ENCODE results near the gene MYO5B.

The MYO5B gene

DNA sequence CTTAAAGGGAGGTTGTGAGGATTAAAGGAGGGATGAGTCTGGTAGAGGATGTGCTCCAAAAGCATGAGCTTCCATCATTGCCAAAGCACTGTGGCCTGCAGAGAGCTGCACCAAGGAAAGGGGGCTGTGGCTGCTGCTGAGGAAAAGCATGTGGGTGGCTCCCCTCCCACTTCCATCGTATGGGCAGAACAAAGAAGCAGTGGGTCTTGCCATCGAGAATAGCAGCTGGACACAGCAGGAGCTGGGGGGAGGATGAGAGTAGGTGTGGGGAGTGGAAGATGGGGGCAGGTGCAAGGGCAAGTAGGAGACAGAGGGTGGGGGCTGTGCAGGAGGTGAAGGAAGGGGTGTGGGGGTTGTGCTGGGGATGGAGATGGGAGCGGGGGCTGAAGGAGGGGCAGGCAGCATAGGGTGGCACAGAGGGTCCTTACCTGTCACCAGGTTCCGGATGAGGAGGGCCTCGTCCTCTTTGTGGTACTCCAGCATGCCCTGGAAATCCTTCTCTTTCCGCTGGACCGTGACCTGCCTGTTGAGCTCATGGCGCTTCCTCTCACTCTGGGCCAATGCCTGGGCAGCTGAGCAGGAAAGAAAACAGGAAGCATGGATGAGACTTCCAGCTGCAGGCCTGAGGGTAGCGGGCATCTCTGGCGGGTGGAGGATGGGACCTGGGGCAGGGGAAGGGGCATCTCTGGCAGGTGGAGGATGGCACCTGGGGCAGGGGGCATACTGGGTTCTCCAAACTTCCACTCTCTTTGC is 348.1 kb downstream of the MYO5B start:
- no peak overlapping the region for H3K27ac ChIP-seq
- TF ChIP-seq, protein P1, sequence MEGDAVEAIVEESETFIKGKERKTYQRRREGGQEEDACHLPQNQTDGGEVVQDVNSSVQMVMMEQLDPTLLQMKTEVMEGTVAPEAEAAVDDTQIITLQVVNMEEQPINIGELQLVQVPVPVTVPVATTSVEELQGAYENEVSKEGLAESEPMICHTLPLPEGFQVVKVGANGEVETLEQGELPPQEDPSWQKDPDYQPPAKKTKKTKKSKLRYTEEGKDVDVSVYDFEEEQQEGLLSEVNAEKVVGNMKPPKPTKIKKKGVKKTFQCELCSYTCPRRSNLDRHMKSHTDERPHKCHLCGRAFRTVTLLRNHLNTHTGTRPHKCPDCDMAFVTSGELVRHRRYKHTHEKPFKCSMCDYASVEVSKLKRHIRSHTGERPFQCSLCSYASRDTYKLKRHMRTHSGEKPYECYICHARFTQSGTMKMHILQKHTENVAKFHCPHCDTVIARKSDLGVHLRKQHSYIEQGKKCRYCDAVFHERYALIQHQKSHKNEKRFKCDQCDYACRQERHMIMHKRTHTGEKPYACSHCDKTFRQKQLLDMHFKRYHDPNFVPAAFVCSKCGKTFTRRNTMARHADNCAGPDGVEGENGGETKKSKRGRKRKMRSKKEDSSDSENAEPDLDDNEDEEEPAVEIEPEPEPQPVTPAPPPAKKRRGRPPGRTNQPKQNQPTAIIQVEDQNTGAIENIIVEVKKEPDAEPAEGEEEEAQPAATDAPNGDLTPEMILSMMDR (IDR thresholded peaks at IDR 0.05), result no peak
- no peak for TF ChIP-seq ZFX (IDR thresholded peaks at IDR 0.05; ENCODE audit: borderline replicate concordance)

DNA sequence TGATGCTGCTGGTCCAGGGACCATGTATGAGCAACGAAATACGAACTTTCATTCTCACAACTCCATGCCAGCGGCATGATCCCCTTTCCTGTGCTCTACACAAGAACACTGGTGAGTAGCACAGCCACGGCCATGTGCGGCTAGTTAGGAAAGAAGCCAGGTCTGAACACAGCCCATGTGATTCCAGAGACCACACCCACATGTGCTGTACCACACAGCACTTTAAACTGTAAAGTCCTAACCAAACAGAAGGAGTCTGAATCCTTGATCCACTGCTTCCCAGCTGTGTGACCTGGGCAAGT is 348.6 kb downstream of the MYO5B start:
- no peak overlapping the region for H3K27ac ChIP-seq
- TF ChIP-seq, protein P1 (IDR thresholded peaks at IDR 0.05), result no peak
- no peak for TF ChIP-seq ZFX (IDR thresholded peaks at IDR 0.05; ENCODE audit: borderline replicate concordance)

GRCh38 chr18:49845629-49846360 is 349.2 kb downstream of the MYO5B start:
- TF ChIP-seq ZFX (IDR thresholded peaks at IDR 0.05; ENCODE audit: borderline replicate concordance), result no peak
- TF ChIP-seq, protein P1 (IDR thresholded peaks at IDR 0.05), result no peak
- H3K27ac ChIP-seq, result no peak overlapping the region

DNA sequence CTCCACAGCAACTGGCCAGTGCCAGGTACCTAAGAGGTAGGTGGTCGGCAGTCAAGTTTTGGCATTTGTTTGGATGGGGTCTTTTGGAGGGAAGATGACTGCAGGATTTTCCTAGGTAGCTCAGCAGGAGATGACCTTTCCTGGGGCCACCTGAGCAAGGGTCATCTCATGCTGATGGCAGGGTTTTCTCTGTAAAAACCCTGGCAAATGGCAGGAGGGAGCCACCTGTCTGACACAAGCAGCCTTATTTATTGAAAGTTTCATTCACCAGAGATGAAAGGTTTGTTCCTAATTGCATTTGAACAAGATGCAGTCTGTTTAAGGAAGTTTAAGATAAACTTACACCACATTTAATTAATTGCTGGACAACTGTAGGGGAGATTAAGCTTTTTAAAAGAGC is 350.0 kb downstream of the MYO5B start:
- TF ChIP-seq, protein P1 (IDR thresholded peaks at IDR 0.05), result no peak
- TF ChIP-seq ZFX (IDR thresholded peaks at IDR 0.05; ENCODE audit: borderline replicate concordance), result no peak
- no peak overlapping the region for H3K27ac ChIP-seq

DNA sequence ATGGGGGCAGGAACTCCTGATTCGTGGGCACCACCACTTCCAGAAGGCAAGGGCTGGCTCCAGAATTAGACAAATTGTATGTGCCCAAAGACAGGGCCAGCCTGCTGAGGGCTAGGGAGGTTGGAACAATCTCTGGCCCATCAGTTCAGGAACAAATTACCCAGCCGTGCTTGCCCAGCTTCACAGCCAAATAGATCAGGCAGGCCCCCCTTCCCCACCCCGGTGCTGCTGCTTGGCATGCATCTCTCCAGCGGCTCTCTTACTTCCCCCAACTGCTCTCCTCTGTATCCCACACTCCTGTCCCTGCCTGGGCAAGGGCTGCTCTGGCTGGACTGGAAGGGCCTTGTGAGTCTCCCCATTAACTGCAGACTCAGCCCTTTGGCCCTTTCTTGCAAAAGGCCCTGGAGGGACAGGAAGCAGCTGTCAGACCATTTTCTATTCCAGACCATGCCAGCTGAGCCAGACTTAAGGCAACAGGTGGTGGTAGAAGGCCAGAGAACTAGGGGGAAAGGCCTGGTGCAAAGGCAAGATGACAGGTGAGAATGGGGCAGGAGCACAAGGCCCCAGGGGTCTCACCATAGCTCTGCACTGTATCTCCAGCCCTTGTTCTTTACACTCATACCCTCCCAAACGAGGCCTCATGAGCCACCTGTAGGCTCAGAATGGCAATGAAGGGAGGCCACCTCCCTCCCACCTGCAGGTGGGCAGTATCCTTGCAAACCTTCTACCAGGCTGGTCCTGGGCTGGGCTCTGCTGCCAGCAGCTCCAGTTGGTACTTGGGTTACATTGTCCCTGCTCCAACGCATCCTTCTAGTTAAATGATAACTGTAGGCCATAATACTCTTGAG is 350.9 kb downstream of the MYO5B start:
- TF ChIP-seq, protein P1 (IDR thresholded peaks at IDR 0.05), result no peak
- no peak for TF ChIP-seq ZFX (IDR thresholded peaks at IDR 0.05; ENCODE audit: borderline replicate concordance)
- H3K27ac ChIP-seq, result no peak overlapping the region

- no peak overlapping the region for H3K27ac ChIP-seq
- TF ChIP-seq ZFX (IDR thresholded peaks at IDR 0.05; ENCODE audit: borderline replicate concordance), result no peak
- TF ChIP-seq, protein P1 (IDR thresholded peaks at IDR 0.05), result no peak
Observed at GRCh38 chr18:49843131-49843530, 351.8 kb downstream of the MYO5B start.

All from 22Rv1 (cell line).